GM23338 (cell line): ENCODE measurements around the gene CCDC110. TPM values are rescaled to one million over a fixed set of nuclear protein-coding genes. Genes with fewer than 3 reads are reported as not detected.

Experiments used
- ATAC-seq: fragments of 200-7000 bp; cut with Tn5 transposase; 3 replicates; pipeline ENCODE4 v1.9.1; 2020
- DNase-seq: peaks from one replicate; pipeline ENCODE4 v3.0.0-alpha.2; 2015; ENCODE audit warnings: low spot score
- H2AFZ ChIP-seq: fragments of 200-600 bp; sonication (generic); 2 replicates; pipeline ENCODE4 v1.8.0; 2016; ENCODE audit warnings: antibody characterized with exemption, mild to moderate bottlenecking, moderate library complexity
- H3F3A ChIP-seq: fragments of 200-600 bp; sonication (generic); replicated peaks from 2 replicates; pipeline ENCODE4 v1.8.0; 2017; ENCODE audit warnings: antibody characterized with exemption, mixed run types, low read depth
- H3K27ac ChIP-seq: fragments of 200-600 bp; sonication (generic); 2 replicates; pipeline ENCODE4 v1.6.1; 2016; ENCODE audit warnings: low read depth
- H3K27me3 ChIP-seq: fragments of 200-600 bp; sonication (generic); 2 replicates; pipeline ENCODE4 v1.8.0; 2016; ENCODE audit warnings: mild to moderate bottlenecking, mixed run types, moderate library complexity; ENCODE audit not compliant: insufficient read depth
- H3K36me3 ChIP-seq: fragments of 200-600 bp; sonication (generic); 2 replicates; pipeline ENCODE4 v1.8.0; 2016; ENCODE audit warnings: mild to moderate bottlenecking; ENCODE audit not compliant: insufficient read depth
- H3K4me1 ChIP-seq: fragments of 200-600 bp; sonication (generic); 2 replicates; pipeline ENCODE4 v1.8.0; 2016; ENCODE audit warnings: mild to moderate bottlenecking, moderate library complexity; ENCODE audit not compliant: insufficient read depth
- H3K4me2 ChIP-seq: fragments of 200-600 bp; sonication (generic); 2 replicates; pipeline ENCODE4 v1.7.1; 2017; ENCODE audit warnings: mixed run types
- H3K4me3 ChIP-seq: fragments of 200-600 bp; sonication (generic); 2 replicates; pipeline ENCODE4 v1.6.1; 2016; ENCODE audit warnings: mixed run types
- H3K79me2 ChIP-seq: fragments of 200-600 bp; sonication (generic); replicated peaks from 2 replicates; pipeline ENCODE4 v1.8.0; 2017; ENCODE audit warnings: mild to moderate bottlenecking; ENCODE audit not compliant: insufficient read depth
- H3K9me2 ChIP-seq: fragments of 200-600 bp; sonication (generic); 2 replicates; pipeline ENCODE4 v1.8.0; 2017; ENCODE audit not compliant: insufficient read depth
- H4K20me1 ChIP-seq: fragments of 200-600 bp; sonication (generic); replicated peaks from 2 replicates; pipeline ENCODE4 v1.8.0; 2017; ENCODE audit warnings: mild to moderate bottlenecking; ENCODE audit not compliant: insufficient read depth
- H3K27ac Mint-ChIP-seq: 2 replicates; pipeline ENCODE4 v1.8.0; 2020; ENCODE audit warnings: inconsistent platforms, mild to moderate bottlenecking, moderate library complexity, mixed read lengths
- H3K27me3 Mint-ChIP-seq: 3 replicates; pipeline ENCODE4 v1.8.0; 2022; ENCODE audit warnings: low read depth, mild to moderate bottlenecking, moderate library complexity, mixed read lengths, inconsistent platforms; ENCODE audit not compliant: insufficient read depth, poor library complexity
- H3K36me3 Mint-ChIP-seq: 3 replicates; pipeline ENCODE4 v1.8.0; 2021; ENCODE audit warnings: low read depth, mild to moderate bottlenecking, inconsistent platforms, moderate library complexity, mixed read lengths
- H3K4me1 Mint-ChIP-seq: 3 replicates; pipeline ENCODE4 v1.8.0; 2020; ENCODE audit warnings: mild to moderate bottlenecking, inconsistent platforms, mixed read lengths
- H3K4me3 Mint-ChIP-seq: 3 replicates; pipeline ENCODE4 v1.8.0; 2021; ENCODE audit warnings: moderate library complexity, mild to moderate bottlenecking, inconsistent platforms, mixed read lengths
- H3K9me3 Mint-ChIP-seq: 3 replicates; pipeline ENCODE4 v1.8.0; 2020; ENCODE audit warnings: moderate library complexity, mild to moderate bottlenecking, inconsistent platforms, mixed read lengths
- CREB1 ChIP-seq: fragments of 250-450 bp; sonication (Bioruptor Pico); IDR thresholded peaks from 2 replicates; pipeline ENCODE4 v1.5.0; 2020; ENCODE audit warnings: low read depth, mild to moderate bottlenecking, moderate library complexity
- ETS1 ChIP-seq: IDR thresholded peaks from 2 replicates; pipeline ENCODE4 v1.6.1; 2016; ENCODE audit warnings: antibody characterized with exemption
- EZH2 ChIP-seq: fragments of 200-600 bp; sonication (generic); IDR thresholded peaks from one replicate; pipeline ENCODE4 v1.8.0; 2017; ENCODE audit warnings: antibody characterized with exemption, mild to moderate bottlenecking, low read depth; ENCODE audit not compliant: unreplicated experiment
- EZH2phosphoT487 ChIP-seq: fragments of 200-600 bp; sonication (generic); IDR thresholded peaks from one replicate; pipeline ENCODE4 v1.8.1; 2018; ENCODE audit warnings: antibody characterized with exemption; ENCODE audit not compliant: unreplicated experiment
- NANOG ChIP-seq: IDR thresholded peaks from 2 replicates; pipeline ENCODE4 v1.6.1; 2016; ENCODE audit warnings: antibody characterized with exemption, borderline replicate concordance
- POLR2AphosphoS5 ChIP-seq: IDR thresholded peaks from 2 replicates; pipeline ENCODE4 v1.6.1; 2016; ENCODE audit warnings: antibody characterized with exemption, low read depth
- STAT1 ChIP-seq: IDR thresholded peaks from one replicate; pipeline ENCODE4 v1.6.1; 2016; ENCODE audit warnings: antibody characterized with exemption; ENCODE audit not compliant: unreplicated experiment
- ZNF331 ChIP-seq: fragments of 250-450 bp; sonication (Bioruptor Pico); IDR thresholded peaks from 2 replicates; pipeline ENCODE4 v1.5.0; 2020; ENCODE audit warnings: low read depth, mild to moderate bottlenecking, moderate library complexity
- polyA plus RNA-seq: library from polyadenylated mRNA; unstranded; fragments of >200 nt; fragmentation: Nextera tagmentation; extraction: Ambion mirVana; gene quantifications from 2 replicates; pipeline ENCODE4 v1.2.1, GENCODE V29; 2016
- total RNA-seq: library from RNA; depleted of rRNA; stranded (reverse); fragments of >200 nt; shearing (Covaris generic); gene quantifications from 2 replicates; pipeline ENCODE4 v1.2.3, GENCODE V29; 2014
- TF ChIP-seq, protein P1 (sequence below), 2 experiments: fragments of 200-600 bp in 1 of 2; sonication (generic) in 1 of 2; conservative IDR thresholded peaks; 2 replicates each; pipeline versions ENCODE4 v1.5.1 to v1.6.1; 2016 to 2017; ENCODE audit warnings: antibody characterized with exemption in 2 of 2, low read depth in 2 of 2, mild to moderate bottlenecking in 2 of 2, moderate library complexity in 1 of 2
- TF ChIP-seq, protein P2 (sequence below): IDR thresholded peaks from one replicate; pipeline ENCODE4 v1.6.1; 2018; ENCODE audit warnings: antibody characterized with exemption; ENCODE audit not compliant: unreplicated experiment

Gene CCDC110
- total and polyA plus RNA-seq, 2 experiments from 2014 or later = 5.4 to 6.7 TPM

GRCh38 chr4:185437809-185438208 is 33.7 kb downstream of the CCDC110 start (continued):
- TF ChIP-seq, protein P1, sequence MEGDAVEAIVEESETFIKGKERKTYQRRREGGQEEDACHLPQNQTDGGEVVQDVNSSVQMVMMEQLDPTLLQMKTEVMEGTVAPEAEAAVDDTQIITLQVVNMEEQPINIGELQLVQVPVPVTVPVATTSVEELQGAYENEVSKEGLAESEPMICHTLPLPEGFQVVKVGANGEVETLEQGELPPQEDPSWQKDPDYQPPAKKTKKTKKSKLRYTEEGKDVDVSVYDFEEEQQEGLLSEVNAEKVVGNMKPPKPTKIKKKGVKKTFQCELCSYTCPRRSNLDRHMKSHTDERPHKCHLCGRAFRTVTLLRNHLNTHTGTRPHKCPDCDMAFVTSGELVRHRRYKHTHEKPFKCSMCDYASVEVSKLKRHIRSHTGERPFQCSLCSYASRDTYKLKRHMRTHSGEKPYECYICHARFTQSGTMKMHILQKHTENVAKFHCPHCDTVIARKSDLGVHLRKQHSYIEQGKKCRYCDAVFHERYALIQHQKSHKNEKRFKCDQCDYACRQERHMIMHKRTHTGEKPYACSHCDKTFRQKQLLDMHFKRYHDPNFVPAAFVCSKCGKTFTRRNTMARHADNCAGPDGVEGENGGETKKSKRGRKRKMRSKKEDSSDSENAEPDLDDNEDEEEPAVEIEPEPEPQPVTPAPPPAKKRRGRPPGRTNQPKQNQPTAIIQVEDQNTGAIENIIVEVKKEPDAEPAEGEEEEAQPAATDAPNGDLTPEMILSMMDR (conservative IDR thresholded peaks at IDR 0.05; ENCODE audit: low read depth in 2 of 2) = no peak
- no peak for TF ChIP-seq POLR2AphosphoS5
- no peak for TF ChIP-seq EZH2
- no peak for TF ChIP-seq EZH2phosphoT487
- no peak for TF ChIP-seq ETS1
- no peak for TF ChIP-seq NANOG
- TF ChIP-seq CREB1 (CRISPR knock-in tag) = no peak
- TF ChIP-seq STAT1 = no peak

DNA sequence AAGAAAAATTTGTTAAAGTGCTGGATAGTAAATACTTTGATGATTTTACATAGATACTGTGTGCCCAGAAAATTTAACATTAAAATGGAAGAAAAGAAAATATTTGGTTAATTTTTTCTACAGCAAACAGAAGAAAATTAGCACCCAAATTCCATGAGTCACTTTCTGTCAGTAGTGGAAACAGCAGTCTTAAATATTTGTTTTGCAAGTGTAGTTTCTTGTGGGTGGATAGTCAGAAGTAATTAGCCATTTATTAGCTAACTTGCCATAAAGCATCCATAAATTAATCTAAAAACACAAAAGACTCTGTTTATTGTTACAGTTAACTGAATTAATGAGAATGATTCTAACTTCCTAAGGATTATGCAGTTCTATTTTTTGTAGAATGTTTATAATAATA is 36.1 kb downstream of the CCDC110 start:
- H3K27ac Mint-ChIP-seq = no peak overlapping the region
- no peaks in the 10 kb centered on the region for H3K27me3 ChIP-seq
- no peak overlapping the region for H2AFZ ChIP-seq
- no peaks in the 10 kb centered on the region for H3K9me2 ChIP-seq
- ATAC-seq (no peak), DNase-seq (no peak)
- no peaks in the 10 kb centered on the region for H3K36me3 Mint-ChIP-seq
- no peaks in the 10 kb centered on the region for H3K4me1 Mint-ChIP-seq
- no peaks in the 10 kb centered on the region for H3K79me2 ChIP-seq
- H3F3A ChIP-seq = no peaks in the 10 kb centered on the region
- H3K4me2 ChIP-seq = no peak overlapping the region
- H3K27me3 Mint-ChIP-seq = no peaks in the 10 kb centered on the region
- no peaks in the 10 kb centered on the region for H4K20me1 ChIP-seq
- H3K36me3 ChIP-seq = no peaks in the 10 kb centered on the region
- H3K9me3 Mint-ChIP-seq = no peaks in the 10 kb centered on the region
- H3K4me3 Mint-ChIP-seq = no peak overlapping the region
- no peak overlapping the region for H3K27ac ChIP-seq
- no peaks in the 10 kb centered on the region for H3K4me1 ChIP-seq
- H3K4me3 ChIP-seq = no peak overlapping the region
- TF ChIP-seq, protein P2, sequence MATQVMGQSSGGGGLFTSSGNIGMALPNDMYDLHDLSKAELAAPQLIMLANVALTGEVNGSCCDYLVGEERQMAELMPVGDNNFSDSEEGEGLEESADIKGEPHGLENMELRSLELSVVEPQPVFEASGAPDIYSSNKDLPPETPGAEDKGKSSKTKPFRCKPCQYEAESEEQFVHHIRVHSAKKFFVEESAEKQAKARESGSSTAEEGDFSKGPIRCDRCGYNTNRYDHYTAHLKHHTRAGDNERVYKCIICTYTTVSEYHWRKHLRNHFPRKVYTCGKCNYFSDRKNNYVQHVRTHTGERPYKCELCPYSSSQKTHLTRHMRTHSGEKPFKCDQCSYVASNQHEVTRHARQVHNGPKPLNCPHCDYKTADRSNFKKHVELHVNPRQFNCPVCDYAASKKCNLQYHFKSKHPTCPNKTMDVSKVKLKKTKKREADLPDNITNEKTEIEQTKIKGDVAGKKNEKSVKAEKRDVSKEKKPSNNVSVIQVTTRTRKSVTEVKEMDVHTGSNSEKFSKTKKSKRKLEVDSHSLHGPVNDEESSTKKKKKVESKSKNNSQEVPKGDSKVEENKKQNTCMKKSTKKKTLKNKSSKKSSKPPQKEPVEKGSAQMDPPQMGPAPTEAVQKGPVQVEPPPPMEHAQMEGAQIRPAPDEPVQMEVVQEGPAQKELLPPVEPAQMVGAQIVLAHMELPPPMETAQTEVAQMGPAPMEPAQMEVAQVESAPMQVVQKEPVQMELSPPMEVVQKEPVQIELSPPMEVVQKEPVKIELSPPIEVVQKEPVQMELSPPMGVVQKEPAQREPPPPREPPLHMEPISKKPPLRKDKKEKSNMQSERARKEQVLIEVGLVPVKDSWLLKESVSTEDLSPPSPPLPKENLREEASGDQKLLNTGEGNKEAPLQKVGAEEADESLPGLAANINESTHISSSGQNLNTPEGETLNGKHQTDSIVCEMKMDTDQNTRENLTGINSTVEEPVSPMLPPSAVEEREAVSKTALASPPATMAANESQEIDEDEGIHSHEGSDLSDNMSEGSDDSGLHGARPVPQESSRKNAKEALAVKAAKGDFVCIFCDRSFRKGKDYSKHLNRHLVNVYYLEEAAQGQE = no peak
- TF ChIP-seq, protein P1 (conservative IDR thresholded peaks at IDR 0.05; ENCODE audit: low read depth in 2 of 2) = no peak
- no peak for TF ChIP-seq ETS1
- no peak for TF ChIP-seq ZNF331
